T-helper 2 cell treated with Interferon-gamma antibody and Interleukin-4, amounts not matched to agents 5 μg/mL and 100 μg/mL, for 36 hours (primary cell): ENCODE data around the gene TIFAB.

Source experiments
- DNase-seq: peaks from one replicate; pipeline ENCODE4 v3.0.0; 2021; ENCODE audit warnings: low spot score
- H3K27ac Mint-ChIP-seq: one replicate; pipeline ENCODE4 v1.8.0; 2021; ENCODE audit warnings: mild to moderate bottlenecking, mixed read lengths
- H3K27me3 Mint-ChIP-seq: one replicate; pipeline ENCODE4 v1.8.0; 2021; ENCODE audit warnings: low read depth, mixed read lengths
- H3K36me3 Mint-ChIP-seq: one replicate; pipeline ENCODE4 v1.8.0; 2021; ENCODE audit warnings: low read depth, mixed read lengths
- H3K4me1 Mint-ChIP-seq: one replicate; pipeline ENCODE4 v1.8.0; 2021; ENCODE audit warnings: low read depth, mixed read lengths
- H3K4me3 Mint-ChIP-seq: one replicate; pipeline ENCODE4 v1.8.0; 2022; ENCODE audit warnings: mild to moderate bottlenecking, moderate library complexity, mixed read lengths
- H3K9me3 Mint-ChIP-seq: one replicate; pipeline ENCODE4 v1.8.0; 2021; ENCODE audit warnings: mixed read lengths

The TIFAB gene

DNA sequence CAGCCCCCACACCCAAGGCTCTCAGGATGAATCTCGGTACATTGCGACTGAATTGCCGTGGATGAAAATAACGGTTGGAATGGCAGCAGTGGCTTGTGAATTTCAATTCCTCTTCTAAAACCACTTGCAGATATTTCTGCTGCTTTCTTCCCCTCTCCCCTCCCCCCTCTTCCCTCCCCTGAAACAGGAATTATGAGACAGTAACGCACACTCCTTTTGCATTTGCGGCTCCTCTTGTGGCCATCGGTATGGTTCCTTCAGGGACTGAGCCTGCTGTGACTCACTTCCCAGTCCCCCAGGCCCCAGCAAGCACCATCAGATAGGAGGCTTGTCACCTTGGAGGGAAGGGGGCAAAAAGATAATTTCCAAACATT lies 14.7 kb downstream of the TIFAB start:
- no peaks in the 10 kb centered on the region for H3K36me3 Mint-ChIP-seq
- H3K27ac Mint-ChIP-seq = no peak overlapping the region
- DNase-seq = no peak
- H3K27me3 Mint-ChIP-seq = peaks cover 15% of the 10 kb centered on the region
- H3K4me3 Mint-ChIP-seq = no peak overlapping the region
- H3K4me1 Mint-ChIP-seq = no peaks in the 10 kb centered on the region
- no peaks in the 10 kb centered on the region for H3K9me3 Mint-ChIP-seq

DNA sequence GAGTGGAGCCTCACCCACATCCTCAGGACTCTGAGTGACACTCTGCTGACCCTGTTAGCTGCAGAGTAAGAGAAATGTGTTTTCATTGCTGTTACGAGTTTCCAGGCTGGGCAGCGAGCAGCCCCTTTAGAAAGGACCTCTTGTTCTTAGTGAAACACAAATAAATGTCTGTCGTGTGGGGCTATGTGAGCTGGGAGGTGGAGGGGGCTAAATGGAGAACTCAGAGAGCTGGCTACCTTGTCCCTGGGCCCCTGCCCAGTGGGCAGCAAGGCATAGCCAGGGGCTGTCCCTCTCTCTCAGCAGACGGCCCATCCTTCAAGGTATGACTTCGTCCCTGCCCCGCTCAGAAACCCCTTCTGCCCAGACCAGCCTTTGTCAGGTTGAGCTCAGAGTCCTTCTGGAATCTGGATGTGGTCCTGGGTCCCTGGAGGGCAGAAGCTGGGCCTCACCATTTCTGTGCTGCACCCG lies 15.2 kb downstream of the TIFAB start:
- Mint-ChIP-seq H3K27ac (no peak overlapping the region), H3K36me3 (no peaks in the 10 kb centered on the region), H3K4me3 (no peak overlapping the region), H3K27me3 (peaks cover 15% of the 10 kb centered on the region), H3K4me1 (no peaks in the 10 kb centered on the region), H3K9me3 (no peaks in the 10 kb centered on the region)
- no peak for DNase-seq

DNA sequence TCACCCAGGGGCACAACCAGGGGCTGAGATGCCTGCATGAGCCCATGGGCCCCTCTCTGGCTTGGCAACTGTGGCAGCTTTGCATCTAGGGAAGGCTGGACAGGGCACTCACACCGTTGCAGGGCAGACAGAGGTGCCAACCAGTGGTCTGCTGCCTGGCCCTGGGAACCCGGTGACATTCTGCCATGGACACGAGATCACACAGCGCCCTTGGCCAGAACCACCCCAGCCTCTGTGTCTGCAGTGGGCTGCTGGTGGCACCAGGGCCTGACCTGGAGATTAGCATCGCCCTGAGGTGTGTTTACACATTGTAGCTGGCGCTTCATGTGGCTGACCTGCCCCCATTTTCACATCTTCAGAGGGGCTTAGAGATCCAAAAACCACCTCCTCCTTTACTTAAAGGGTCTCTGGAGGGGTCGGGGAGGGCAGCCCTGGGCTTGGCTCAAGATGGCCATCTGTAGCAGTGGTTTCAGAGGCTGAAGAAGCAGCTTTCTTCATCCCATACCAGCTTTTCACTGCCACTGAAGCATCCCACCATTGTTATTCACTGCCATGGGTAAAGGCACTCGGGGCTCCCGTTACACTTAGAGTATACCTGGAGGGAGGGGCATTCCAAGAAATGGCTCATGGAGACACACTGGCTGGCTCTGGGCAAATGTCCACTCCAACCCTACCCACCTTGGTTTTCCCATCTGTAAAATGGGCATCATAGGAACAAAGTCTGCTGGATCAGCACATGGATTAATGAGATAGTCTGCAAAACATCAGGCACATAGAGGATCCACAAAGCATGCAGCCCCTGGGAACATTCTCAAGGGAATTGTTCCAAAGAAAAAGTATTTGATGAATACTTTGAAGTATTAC lies 16.5 kb downstream of the TIFAB start:
- H3K9me3 Mint-ChIP-seq = no peaks in the 10 kb centered on the region
- peaks cover 15% of the 10 kb centered on the region for H3K27me3 Mint-ChIP-seq
- no peak for DNase-seq
- no peak overlapping the region for H3K27ac Mint-ChIP-seq
- H3K36me3 Mint-ChIP-seq = no peaks in the 10 kb centered on the region
- no peaks in the 10 kb centered on the region for H3K4me1 Mint-ChIP-seq
- H3K4me3 Mint-ChIP-seq = no peak overlapping the region

DNA sequence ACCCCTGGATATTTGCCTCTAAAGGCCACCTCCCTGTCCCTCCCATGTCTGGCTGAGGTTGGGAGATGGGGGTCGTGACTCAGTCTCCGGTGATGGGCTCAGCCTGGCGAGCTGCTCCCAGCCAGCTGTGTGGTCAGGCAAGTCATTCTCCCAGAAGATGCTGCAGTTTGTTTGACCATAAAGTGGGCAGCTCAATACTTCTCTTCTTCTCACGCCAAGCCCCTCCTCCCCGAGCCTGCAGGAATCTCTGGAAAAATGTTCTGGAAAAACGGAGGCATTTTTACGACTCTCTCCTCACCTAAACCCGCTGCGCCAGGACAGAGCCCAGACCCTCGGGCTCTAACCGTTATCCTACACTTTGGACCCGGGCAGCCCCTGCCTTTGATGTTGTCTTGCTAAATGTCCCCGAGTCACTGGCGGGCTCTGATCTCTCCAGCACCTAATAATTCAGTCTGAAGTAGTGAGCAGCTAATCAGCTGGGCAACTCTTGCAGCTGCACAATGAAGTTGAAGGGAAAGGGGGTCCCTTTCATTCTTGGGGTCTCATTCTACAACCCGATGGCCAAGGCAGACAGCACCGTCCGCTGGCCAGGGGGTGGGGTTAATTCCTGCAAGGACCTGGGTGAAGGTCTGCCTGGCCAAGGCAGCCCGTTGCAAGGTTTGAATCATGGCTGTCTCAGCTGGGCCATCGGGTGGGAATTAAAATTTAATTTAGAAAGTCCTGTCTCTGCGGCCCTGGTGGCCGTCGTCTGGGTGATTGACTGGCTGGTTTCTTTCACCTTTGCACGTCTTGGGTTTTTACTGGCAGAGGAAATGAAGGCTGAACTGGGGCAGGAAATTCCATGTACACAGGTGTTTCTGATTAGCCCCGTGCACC lies 17.3 kb downstream of the TIFAB start:
- no peaks in the 10 kb centered on the region for H3K4me1 Mint-ChIP-seq

DNA sequence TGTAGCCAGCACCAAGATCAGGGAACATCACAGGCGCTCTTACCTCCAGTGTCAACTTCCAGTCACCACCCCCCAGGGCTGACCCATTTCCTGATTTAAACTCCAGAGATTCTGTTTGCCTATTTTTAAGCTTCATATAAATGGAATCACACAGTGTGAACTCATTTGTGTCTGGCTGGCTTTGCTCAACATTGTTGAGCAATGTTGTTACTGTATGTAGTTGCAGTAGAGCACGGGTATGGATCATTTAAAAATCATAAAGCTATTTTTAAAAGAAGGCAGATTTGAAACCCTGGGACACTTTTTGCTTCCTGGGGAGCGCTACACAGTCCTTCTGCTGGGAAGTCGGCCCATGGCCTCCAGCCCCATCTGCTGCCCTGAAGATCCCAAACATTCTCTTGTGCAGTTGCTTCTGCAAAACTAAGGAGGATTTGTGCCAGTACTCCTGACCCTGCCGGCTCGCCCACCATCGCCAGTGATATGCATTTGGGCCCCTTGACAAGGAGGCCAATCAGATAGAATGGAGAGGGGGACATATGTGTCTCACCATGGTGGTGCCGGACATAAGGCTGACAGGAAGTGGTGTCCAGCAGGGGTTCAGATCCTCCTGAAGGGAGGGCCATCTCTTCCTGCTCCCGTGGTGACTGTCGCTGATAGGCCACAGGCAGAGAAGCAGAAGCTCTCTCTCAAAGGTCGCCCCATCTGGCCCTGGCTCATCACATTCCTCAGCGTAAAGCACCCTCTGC lies 18.3 kb downstream of the TIFAB start:
- Mint-ChIP-seq H3K27me3 (peaks cover 17% of the 10 kb centered on the region), H3K9me3 (no peaks in the 10 kb centered on the region), H3K4me3 (no peak overlapping the region), H3K36me3 (no peaks in the 10 kb centered on the region), H3K27ac (no peak overlapping the region), H3K4me1 (no peaks in the 10 kb centered on the region)
- no peak for DNase-seq

More for the DNA sequence above, 17.3 kb downstream of the TIFAB start:
- Mint-ChIP-seq H3K36me3 (no peaks in the 10 kb centered on the region), H3K4me3 (no peak overlapping the region), H3K27me3 (peaks cover 15% of the 10 kb centered on the region), H3K9me3 (no peaks in the 10 kb centered on the region), H3K27ac (no peak overlapping the region)
- no peak for DNase-seq

DNA sequence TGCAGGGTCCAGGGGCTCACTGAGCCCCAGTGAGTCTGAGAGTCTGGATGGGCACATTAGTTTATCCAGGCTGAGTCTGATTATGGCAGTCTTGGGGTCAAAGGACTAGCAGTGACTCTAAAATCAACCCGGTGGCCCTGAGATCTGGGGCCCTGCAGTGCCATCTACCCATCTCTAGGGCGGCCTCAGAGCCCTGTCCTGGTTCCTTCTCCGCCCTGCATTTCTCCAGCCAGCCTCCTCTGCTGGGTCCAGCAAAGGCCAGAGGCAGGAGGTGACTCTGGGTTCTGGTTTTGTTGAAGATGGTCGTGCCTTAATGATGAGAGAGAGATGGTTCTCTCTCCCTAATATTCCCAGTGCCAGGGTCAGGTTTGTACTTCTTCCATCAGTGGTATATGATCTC lies 20.0 kb downstream of the TIFAB start:
- no peaks in the 10 kb centered on the region for H3K4me1 Mint-ChIP-seq
- peaks cover 23% of the 10 kb centered on the region for H3K27me3 Mint-ChIP-seq
- no peak for DNase-seq
- no peaks in the 10 kb centered on the region for H3K9me3 Mint-ChIP-seq
- no peaks in the 10 kb centered on the region for H3K36me3 Mint-ChIP-seq
- no peak overlapping the region for H3K4me3 Mint-ChIP-seq
- H3K27ac Mint-ChIP-seq = no peak overlapping the region

DNA sequence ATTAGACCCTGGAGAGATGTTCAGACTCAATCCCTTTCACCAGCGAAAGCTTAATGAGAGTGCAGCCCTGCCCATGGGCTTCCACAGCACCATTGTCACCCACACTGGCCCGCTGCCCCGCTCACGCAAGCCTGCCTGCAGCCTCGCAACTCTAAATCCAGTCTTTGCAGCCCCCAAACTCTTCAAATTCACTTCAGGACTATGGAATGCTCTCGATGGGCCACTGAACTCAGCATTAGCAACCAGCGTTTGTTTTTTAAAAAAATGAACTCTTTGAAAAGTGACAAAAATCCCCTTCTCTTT lies 22.1 kb downstream of the TIFAB start:
- no peaks in the 10 kb centered on the region for H3K9me3 Mint-ChIP-seq
- no peaks in the 10 kb centered on the region for H3K36me3 Mint-ChIP-seq
- H3K27me3 Mint-ChIP-seq = peaks cover 14% of the 10 kb centered on the region
- H3K4me1 Mint-ChIP-seq = peaks cover 16% of the 10 kb centered on the region
- no peak for DNase-seq
- no peak overlapping the region for H3K27ac Mint-ChIP-seq
- H3K4me3 Mint-ChIP-seq = no peak overlapping the region

DNA sequence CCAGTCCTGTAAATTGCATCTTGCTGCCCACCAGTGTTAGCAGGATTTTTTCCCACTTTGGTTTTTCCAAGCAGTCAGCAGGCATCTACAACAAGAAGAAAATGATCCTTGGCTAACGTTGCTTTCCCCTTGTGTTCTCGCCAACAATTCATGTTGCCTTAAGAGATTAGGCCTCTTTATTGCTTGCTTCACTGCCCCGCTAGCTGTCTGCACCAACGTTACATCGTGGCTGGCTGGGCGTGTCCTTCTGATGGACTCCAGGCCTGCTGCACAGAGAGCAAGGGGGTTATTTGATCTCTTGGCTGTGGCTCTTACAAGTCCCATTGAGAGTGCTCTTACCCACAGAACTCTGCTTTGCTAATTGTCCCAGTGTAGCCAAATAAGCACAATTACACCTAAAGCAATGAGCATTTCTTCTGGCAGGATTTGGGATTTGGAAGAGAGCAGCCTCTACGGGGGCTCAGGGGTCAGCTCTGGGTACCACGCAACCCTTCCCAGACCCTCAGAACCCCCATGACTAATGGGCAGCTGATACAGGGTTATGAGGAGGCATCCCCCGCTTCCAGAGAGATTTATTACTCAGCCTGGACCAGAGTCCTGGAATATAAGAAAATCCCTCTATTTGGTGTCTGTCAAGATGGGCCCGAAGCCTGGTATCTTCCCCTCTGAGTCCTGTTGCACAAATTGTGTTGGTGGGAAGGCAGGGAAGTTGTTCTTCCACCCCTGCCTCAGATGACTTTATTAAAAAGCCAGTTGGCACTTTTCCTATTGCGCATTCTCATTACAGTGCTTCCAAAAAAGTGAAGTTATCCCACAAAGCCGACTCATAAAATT lies 22.6 kb downstream of the TIFAB start:
- Mint-ChIP-seq H3K4me1 (peaks cover 20% of the 10 kb centered on the region), H3K27me3 (peaks cover 11% of the 10 kb centered on the region), H3K4me3 (no peak overlapping the region), H3K27ac (no peak overlapping the region), H3K36me3 (no peaks in the 10 kb centered on the region), H3K9me3 (no peaks in the 10 kb centered on the region)
- no peak for DNase-seq

DNA sequence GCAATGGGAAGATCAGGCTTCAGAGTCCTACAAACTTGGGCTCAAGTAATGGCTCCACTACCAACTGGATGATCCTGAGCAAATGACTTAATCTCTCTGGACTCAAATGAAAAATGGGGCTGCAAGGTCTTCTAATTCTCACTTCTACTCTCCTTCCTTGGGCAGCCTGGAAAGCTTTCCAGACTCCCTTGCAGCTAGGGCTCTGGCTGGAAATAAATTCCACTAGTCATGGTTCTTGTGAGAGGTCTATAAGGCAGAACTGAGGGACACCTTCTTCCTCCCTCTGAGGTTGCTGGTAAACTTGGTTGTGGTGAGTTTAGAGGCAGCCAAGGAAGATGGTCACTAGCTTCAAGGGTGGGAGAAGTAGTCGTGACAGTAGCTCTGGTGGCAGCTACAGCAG lies 23.6 kb downstream of the TIFAB start:
- no peak overlapping the region for H3K27ac Mint-ChIP-seq
- H3K4me3 Mint-ChIP-seq = no peak overlapping the region
- H3K9me3 Mint-ChIP-seq = no peaks in the 10 kb centered on the region
- no peaks in the 10 kb centered on the region for H3K36me3 Mint-ChIP-seq
- H3K4me1 Mint-ChIP-seq = peaks cover 20% of the 10 kb centered on the region
- H3K27me3 Mint-ChIP-seq = peaks cover 14% of the 10 kb centered on the region
- DNase-seq = no peak

DNA sequence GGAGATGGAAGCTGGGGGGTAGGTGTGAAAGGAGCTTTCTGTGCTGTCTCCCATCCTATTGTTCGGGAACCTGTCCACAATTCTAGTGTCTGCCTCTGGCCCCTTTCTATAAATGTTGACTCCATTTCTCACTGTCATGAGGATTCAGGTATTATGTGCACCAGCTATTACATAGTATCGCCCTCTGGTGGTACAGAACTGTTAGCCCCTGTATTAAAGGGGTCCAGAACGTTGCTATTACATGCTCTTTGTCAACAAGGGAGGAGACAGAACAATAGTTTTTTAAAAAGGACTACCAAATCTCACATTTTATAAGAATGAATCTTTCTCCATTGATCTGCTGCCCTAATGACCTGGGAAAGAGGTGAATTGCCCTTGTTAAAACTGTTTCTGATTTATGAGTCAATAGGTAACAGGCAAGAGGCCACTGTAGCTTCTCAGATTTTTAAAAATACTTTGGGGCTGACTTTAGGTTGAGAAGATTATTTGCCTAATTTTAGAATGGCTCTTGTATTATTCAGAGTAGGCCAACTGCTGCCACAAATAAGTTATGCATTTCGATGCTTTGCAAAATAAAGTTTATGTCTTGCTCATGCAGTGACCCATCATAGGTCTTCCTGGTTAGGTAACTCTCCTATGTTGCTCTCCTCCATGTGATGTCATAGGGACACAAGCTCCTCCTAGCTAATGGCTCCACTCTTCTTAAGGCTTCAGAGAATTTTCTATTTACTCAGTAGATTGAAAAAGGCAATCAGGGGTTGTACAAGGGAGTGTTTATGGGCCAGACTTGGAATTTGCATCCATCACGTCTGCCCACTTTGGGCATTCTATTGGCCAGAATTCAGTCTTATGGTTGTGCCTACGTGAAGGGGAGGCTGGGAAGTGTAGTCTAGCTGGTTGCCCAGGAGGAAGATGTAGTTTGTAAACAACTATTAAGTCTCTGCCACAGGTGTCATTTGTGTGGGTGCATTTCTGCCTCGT lies 25.8 kb downstream of the TIFAB start:
- Mint-ChIP-seq H3K4me3 (peak overlapping the region; percentile 51), H3K27ac (peak overlapping the region; percentile 82)

DNA sequence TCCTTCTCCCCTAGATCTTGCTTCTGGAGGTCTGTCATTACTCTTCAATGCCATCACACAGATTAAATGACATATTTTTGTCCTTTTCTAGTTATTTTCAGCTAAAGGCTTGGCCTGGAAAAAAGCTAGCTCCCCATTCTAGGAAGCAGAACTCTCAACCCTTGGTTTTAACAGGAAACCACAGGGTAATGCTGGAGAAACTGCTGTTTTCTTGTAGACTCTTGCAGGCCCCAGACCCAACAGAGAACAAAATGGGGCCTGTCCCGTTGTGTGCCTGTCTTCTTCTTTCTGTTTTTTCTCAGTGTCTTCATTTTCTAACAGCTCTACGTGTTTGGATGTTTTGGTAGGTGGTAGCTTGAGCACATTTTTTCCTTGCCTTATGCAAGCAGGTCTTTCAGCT lies 26.5 kb downstream of the TIFAB start:
- peaks cover 27% of the 10 kb centered on the region for H3K27me3 Mint-ChIP-seq
- peak overlapping the region; percentile 82 for H3K27ac Mint-ChIP-seq
- H3K4me3 Mint-ChIP-seq = peak overlapping the region; percentile 51
- H3K9me3 Mint-ChIP-seq = no peaks in the 10 kb centered on the region
- peaks cover 20% of the 10 kb centered on the region for H3K4me1 Mint-ChIP-seq
- no peaks in the 10 kb centered on the region for H3K36me3 Mint-ChIP-seq
- DNase-seq = no peak

More for the DNA sequence above, 25.8 kb downstream of the TIFAB start:
- Mint-ChIP-seq H3K36me3 (no peaks in the 10 kb centered on the region), H3K27me3 (peaks cover 19% of the 10 kb centered on the region), H3K4me1 (peaks cover 20% of the 10 kb centered on the region), H3K9me3 (no peaks in the 10 kb centered on the region)
- DNase-seq = peak; percentile 14

DNA sequence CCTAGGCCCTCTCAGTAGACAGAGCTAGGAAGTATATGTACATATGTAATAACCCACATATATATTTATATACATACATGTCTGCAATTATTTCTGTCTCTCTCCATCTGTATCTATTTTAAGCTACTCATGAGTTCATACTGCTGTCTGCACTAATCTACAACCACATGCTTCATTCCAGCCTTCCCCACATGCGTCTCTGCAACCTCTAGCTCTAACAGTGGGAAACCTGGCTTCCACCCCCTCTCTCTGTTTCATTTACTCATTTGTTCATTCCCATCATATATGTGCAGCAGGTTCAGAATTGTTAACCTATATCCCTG lies 28.3 kb downstream of the TIFAB start:
- Mint-ChIP-seq H3K27me3 (peaks cover 42% of the 10 kb centered on the region), H3K4me1 (peaks cover 20% of the 10 kb centered on the region), H3K9me3 (no peaks in the 10 kb centered on the region), H3K4me3 (no peak overlapping the region), H3K36me3 (no peaks in the 10 kb centered on the region), H3K27ac (no peak overlapping the region)
- DNase-seq = no peak
